Suppressor macrophage treated with lipopolysaccharide for 1 hour (primary cell): ENCODE results near the gene LPCAT3.
"Not testable (repeated sequence)": the region's sequence is repeated elsewhere in the genome, so short reads cannot be mapped to it uniquely, and the experiment has no call there.

Source experiments
- DNase-seq, 3 donors: peaks; one replicate each; pipeline ENCODE4 v3.0.0-alpha.2; 2020 to 2022

Gene LPCAT3, protein sequence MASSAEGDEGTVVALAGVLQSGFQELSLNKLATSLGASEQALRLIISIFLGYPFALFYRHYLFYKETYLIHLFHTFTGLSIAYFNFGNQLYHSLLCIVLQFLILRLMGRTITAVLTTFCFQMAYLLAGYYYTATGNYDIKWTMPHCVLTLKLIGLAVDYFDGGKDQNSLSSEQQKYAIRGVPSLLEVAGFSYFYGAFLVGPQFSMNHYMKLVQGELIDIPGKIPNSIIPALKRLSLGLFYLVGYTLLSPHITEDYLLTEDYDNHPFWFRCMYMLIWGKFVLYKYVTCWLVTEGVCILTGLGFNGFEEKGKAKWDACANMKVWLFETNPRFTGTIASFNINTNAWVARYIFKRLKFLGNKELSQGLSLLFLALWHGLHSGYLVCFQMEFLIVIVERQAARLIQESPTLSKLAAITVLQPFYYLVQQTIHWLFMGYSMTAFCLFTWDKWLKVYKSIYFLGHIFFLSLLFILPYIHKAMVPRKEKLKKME

DNA sequence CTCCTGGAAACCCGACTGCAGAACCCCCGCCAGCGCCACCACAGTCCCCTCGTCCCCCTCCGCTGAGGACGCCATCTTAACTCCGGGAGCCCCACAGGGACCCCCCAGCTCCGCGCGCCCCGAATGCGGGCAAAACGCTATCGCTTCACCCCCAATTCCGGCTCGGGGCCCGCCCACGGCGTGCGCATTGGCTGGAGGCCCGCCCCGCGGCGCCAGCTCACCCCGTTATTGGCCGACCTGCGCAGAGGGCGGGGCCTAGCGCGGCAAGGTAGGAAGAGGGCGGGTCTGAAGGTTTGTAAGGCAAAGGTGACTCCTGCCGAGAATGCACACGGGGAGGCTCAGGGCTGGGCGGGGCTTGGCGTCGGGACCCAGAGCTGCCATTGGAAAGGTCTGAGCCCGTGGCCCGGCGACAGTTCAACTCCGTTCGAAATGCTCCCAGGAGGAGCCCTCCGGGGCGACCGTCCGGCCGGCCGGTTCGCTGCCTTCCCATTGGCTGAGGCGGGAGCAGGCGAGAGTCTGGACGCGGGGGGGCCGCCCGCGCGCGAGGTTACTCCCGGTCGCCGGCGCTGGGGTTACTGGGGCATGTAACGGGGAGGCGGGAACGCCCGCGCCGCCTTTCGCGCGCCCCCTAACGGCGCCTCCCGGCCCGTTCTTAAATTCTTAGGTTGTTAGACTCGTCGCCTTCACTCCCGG, at the start of gene LPCAT3:
TSS of gene LPCAT3 (minus strand) at position 127 of the 693 bp plus-strand sequence. CDS start at position 75, 52 bp downstream.
- peak; percentile 96 to 99 (median 98) for DNase-seq

DNA sequence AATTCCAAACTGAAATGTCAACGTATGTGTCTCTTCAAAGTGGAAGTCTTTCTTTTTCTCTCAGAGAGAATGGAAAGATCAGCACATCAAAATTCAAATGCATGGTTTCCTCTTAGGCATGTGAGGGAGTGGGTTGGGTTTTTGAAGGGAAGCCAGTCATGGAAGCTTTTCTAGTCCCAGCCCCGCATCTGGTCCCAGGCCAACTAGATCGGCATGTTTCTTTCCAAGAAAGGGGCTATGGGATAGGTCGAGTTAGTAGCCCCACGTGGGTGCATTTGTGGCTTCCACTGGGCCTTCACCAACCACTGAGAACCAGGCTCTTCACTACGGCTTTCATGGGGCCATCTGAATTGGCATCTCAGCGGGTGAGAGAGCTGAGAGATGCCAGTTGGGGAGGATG, 48.8 kb upstream of the LPCAT3 start:
- no peak for DNase-seq

DNA sequence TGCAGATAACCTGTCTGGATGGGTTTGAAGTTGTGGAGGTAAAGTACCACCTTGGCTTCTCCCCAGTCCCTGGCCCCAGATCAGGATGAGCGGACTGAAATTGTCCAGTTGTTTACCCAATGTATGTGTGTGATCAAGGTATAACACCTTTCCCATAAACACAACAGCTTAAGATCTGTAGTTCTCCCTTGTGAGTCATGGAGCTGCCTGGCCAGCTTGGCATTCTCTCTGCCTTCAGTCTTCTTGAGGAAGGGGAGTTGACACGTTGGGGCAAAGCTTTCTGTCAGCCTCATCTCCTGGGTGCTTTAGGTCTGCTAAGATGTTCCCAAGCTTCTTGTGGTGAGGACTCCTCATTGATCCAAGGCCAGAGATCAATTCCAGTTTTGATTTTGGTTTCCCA, 48.3 kb upstream of the LPCAT3 start:
- no peak for DNase-seq

- no peak for DNase-seq
Observed at GRCh38 chr12:7065073-7065623, 46.9 kb upstream of the LPCAT3 start.

GRCh38 chr12:7064516-7064915, 46.2 kb upstream of the LPCAT3 start:
- no peak for DNase-seq

DNA sequence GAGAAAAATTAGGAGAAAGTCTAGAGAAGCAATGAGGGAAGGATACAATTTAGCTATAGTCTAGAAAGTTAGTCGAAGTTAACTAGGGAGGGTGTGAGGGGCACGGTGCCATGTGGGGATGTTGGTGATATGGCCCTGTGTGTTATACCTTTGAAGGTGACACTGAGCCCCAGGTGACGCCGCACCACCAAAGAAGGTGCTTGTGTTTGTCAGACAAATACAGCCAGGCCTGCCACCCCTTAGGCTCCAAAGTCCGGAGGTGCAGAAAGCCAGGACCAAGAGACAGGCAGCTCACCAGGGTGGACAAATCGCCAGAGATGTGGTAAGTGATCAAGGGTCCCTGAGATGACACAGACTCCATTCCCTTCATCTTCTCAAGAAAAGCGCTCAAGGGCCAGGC, 43.3 kb upstream of the LPCAT3 start:
- DNase-seq: no peak

GRCh38 chr12:7061138-7061537, 42.9 kb upstream of the LPCAT3 start:
- no peak for DNase-seq

GRCh38 chr12:7060353-7060954, 42.2 kb upstream of the LPCAT3 start, which contains the start of gene C1S:
Gene C1S (plus strand): TSS chr12:7060718. CDS start chr12:7061913, 1,195 bp downstream.
- DNase-seq: peak; percentile 68 to 91 (median 81)

DNA sequence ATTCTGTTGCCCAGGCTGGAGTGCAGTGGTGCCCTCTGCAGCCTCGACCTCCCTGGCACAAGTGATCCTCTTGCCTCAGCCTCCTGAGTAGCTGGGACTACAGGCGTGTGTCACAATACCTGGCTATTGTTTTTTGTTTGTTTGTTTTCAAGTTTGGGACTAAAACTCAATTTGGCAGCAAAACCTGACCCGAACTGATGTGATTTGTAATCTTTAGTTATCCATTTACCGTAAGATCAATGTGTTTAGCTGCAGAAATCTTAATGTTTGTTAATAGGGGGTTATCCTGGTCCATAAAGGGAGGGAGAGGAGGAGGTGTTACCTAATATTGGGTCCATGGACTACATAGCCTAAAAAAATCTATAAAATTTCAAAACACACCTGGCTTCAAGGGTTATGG, 41.5 kb upstream of the LPCAT3 start:
- no peak for DNase-seq

DNA sequence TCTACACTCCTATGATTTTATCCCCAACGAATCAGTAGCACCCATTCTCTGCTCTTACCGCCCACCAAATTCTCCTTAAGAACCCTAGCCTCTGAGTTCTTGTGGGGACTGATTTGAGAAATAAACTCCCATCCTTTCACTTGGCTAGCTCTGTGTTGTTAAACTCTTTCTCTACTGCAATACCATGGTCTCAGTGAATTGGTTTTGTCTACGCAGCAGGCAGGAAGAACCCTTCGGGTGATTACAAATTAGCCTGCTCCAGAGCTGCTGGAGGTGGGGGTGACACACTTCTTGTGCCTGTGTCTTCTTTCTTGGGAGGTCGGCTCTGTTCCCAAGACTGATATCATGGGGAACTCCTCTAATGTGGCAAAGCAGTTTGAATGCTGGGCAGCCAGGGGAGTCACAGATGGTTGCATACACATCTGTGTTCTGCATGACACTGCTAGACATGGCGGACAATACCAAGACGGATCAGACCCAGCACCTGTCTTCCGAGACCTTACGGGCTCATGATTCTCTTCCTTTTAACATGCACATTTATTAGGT, 40.6 kb upstream of the LPCAT3 start:
- DNase-seq: peak; percentile 57 to 71 (median 64)

DNA sequence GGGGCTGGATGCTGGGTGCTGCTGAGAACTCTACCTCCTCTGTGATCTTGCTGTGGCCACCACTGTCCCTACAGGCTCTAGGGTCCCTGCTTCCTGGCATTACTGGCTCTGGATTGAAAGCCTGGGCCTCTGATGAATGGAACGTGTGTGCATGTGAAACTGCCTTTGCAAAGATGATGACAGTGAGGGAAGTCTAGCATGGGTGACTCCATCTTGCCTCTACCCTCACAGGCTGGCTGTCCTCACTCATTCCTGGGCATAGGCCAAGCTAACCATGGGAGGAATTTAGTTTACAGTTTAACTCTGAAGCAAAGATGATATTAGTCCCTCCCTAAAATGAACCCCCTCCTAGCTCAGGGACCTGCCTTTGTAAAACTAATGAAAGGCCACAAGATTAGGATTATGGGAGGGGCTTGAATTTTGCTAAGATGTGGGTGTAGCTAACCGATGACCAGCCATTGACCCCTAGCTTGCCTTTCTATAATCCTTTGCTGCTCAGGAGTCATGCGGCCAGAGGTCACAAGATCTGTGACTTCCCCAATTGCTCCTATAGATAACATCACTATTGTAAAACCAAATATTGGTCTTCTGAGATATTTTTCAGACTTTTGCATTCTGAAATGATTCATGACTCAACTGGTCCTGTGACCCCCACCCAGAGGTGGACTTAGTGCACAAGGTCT, 40.0 kb upstream of the LPCAT3 start:
- DNase-seq: peak; percentile 77 to 78 (median 78)

DNA sequence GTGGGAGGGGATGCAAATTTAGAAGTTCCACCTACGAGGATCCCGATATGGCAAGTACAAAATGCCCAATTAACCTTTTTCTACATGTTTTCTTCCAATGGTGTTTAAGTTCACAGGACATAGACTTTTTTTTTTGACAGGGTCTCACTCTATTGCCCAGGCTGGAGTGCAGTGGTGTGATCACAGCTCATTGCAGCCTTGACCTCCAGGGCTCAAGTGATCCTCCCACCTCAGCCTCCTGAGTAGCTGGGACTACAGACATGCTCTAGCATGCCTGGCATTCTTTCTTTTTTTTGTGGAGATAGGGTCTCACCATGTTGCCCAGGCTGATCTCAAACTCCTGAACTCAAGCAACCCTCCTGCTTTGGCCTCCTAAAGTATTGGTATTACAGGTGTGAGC, 37.5 kb upstream of the LPCAT3 start:
- not testable (repeated sequence) for DNase-seq

- DNase-seq: no peak
Observed at GRCh38 chr12:7054925-7055324, 36.6 kb upstream of the LPCAT3 start.

- DNase-seq: not testable (repeated sequence)
Observed at GRCh38 chr12:7049973-7050372, 31.7 kb upstream of the LPCAT3 start.

- not testable (repeated sequence) for DNase-seq
Observed at GRCh38 chr12:7049445-7049951, 31.2 kb upstream of the LPCAT3 start.

- peak; percentile 39 to 44 (median 41) for DNase-seq
Observed at GRCh38 chr12:7047306-7047705, 29.0 kb upstream of the LPCAT3 start.

DNA sequence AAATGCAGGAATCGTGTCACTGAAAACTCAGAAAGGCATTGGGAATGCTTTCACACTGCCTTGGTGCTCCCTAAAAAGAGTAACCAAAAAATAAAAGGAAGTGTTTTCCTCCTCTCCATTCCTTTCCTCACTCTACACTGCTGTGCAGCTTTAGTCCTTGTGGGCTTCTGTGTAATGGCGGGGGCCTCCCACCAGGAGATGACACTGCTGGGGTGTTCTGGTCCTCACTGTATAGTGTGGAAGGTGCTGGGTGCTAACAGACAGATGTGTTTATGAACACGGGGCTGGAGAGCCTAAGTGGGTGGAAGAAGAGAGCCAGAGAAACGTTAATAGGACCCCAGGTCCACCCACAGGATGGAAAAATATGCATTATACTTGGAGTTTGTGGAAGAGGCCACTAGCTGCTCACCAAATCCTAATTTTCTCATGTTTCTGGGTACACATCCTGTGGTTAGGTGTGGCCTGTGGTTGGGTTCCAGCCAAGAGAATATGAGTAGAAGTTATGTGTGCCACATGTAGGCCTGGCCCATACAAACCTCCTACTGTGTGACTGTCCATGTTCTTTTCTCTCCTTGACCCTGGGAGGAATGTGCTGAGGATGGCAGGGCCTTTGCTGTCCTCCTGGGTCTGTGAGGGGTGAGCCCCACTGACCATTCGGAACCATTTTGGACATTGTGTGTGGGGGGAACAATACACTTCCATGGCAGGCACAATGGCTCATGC, 28.3 kb upstream of the LPCAT3 start:
- no peak for DNase-seq

DNA sequence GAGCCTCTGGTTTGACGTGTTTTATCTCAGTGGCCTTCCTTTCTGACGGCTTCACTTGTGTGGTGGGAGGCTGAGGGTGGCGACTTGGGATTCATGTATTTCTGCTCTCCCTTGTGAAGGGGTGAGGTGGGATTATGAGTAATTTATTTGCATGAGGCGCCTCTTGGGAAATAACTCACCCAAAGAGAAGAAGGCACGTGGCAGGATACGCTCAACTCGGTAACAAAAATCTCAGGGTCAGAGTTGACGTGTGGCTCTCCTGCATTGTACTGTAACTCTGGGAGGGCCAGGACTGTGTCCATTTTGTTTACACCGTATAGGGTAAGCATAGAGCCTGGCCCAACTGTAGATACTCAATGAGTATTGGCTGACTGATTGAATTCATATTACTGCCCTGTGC, 27.6 kb upstream of the LPCAT3 start:
- no peak for DNase-seq

GRCh38 chr12:7042842-7043241, 24.6 kb upstream of the LPCAT3 start:
- DNase-seq: peak; percentile 35 to 72 (median 68)

DNA sequence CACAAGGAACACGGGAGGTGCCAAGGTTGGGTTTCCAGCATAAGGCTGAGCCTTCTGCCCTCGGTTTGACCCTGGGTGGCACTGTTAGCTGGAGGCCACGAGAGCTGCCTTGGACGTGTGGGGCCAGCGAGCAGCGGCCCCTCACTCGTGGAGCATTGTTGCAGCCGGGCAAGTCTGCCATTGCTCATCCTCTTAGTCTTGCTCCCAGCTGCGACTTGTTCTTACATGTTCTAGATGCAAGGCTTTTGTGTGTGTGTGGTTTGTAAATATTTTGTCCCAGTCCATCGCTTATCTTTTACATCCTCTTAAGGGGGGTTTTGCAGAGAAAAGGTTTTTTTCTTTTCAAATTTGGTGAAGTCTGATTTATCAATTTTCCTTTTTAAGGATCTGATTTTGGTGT, 21.1 kb upstream of the LPCAT3 start:
- DNase-seq: no peak

DNA sequence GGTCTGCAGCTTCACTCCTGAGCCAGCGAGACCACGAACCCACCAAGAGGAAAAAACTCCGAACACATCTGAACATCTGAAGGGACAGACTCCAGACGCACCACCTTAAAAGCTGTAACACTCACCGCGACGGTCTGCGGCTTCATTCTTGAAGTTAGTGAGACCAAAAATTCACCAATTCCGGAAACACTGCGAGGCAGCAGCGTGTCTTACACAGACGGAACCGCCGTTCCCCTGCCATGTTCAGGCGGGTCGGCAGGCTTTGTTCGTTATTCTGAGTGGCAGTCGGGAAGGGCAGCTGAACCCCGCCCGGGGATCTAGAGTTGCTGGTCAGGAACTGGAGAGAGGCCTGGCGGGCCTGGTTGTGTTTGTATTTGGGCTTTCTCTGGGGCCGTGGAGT, 20.3 kb upstream of the LPCAT3 start:
- no peak for DNase-seq
